Measurements from ENCODE around the gene GPSM1. TPM values are rescaled to one million over a fixed set of nuclear protein-coding genes. Genes with fewer than 3 reads are reported as not detected.

The GPSM1 gene
- total RNA-seq, 1 experiment from 2014 or later = 24.7 TPM

DNA sequence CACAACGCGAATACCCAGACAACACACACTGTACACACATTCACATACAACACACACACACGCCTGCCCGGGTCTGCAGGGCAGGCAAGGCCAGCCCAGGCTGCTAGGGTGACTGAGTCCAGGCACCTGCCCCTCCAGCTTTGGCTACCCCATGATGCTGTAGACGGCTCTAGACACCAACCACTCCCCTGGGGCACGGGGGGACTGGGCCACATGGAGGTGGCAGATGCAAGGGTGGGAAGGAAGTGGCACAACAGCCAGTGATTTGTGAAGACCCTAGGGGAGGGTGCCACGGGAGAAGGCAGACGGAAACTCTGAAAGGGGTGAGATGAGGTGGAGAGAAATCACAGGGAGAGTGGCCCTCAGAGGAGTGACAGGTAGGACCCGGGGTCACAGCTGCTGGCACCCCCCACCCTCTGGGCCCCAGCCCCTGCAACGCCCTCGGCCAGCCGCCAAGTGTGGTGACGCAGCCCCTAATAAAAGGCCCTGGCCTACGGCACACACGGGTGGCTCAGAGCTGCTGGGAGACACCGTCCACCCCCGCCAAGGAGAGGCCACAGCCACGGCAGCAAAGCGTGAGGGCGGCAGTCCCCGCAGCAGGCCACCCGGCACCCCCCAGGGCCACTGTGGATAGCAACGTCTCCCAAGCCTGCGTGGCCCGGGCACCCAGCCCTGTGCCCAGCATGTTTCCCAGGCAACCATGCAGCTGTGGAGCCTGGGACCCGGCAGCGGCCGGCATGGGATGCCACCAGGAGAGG, 16.9 kb upstream of the GPSM1 start:
- no peak overlapping the region for H3K27ac ChIP-seq (ENCODE audit: insufficient read length, low read depth, low read length)
- H3K23ac ChIP-seq (ENCODE audit: insufficient read length, low read depth, low read length) = no peak overlapping the region
- H2BK120ac ChIP-seq (ENCODE audit: low read depth, low read length, poor library complexity, severe bottlenecking) = no peak overlapping the region
- H3K4me2 ChIP-seq (ENCODE audit: insufficient read depth, insufficient read length, low read length) = no peak overlapping the region
- no peak overlapping the region for H4K5ac ChIP-seq (ENCODE audit: insufficient read length, low read depth, low read length)
- Mint-ChIP-seq H3K9me3 (peaks cover 4 to 5% of the 10 kb centered on the region in 2 experiments), H3K4me1 (no peaks in the 10 kb centered on the region), H3K27ac (no peak overlapping the region), H3K36me3 (ENCODE audit: insufficient read depth in 1 of 3, low read depth in 3 of 3) (peaks cover 0 to 10% (median 0%) of the 10 kb centered on the region in 3 experiments; a peak in 2 of 7 replicates), H3K4me3 (no peak overlapping the region), H3K27me3 (ENCODE audit: low read depth) (peaks cover 5% of the 10 kb centered on the region; the same call in 1 of the 2 replicates)
- no peak overlapping the region for H4K8ac ChIP-seq (replicated peaks; ENCODE audit: insufficient read length, low read depth, low read length)
- no peak overlapping the region for H2AFZ ChIP-seq (ENCODE audit: low read length)
- H2AK5ac ChIP-seq (ENCODE audit: insufficient read length, low read length) = no peak overlapping the region
- no peak overlapping the region for H3K4ac ChIP-seq (ENCODE audit: low read depth, low read length)
- no peak overlapping the region for H3K14ac ChIP-seq (ENCODE audit: insufficient read depth, low read length)
- no peaks in the 10 kb centered on the region for H3K79me2 ChIP-seq (ENCODE audit: insufficient read depth, low read length)
- H3K79me1 ChIP-seq (ENCODE audit: insufficient read depth, low read depth, low read length, poor library complexity, severe bottlenecking) = no peaks in the 10 kb centered on the region
- TF ChIP-seq, protein P1, sequence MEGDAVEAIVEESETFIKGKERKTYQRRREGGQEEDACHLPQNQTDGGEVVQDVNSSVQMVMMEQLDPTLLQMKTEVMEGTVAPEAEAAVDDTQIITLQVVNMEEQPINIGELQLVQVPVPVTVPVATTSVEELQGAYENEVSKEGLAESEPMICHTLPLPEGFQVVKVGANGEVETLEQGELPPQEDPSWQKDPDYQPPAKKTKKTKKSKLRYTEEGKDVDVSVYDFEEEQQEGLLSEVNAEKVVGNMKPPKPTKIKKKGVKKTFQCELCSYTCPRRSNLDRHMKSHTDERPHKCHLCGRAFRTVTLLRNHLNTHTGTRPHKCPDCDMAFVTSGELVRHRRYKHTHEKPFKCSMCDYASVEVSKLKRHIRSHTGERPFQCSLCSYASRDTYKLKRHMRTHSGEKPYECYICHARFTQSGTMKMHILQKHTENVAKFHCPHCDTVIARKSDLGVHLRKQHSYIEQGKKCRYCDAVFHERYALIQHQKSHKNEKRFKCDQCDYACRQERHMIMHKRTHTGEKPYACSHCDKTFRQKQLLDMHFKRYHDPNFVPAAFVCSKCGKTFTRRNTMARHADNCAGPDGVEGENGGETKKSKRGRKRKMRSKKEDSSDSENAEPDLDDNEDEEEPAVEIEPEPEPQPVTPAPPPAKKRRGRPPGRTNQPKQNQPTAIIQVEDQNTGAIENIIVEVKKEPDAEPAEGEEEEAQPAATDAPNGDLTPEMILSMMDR (conservative IDR thresholded peaks at IDR 0.05) = no peak
- no peaks in the 10 kb centered on the region for H3K4me1 ChIP-seq (ENCODE audit: insufficient read depth, low read length)
- no peak overlapping the region for H3K9ac ChIP-seq (ENCODE audit: extremely low read depth, insufficient read length, low read length)
- no peak overlapping the region for H3K56ac ChIP-seq (ENCODE audit: insufficient read length, low read depth, low read length)
- no peaks in the 10 kb centered on the region for H3K27me3 ChIP-seq (ENCODE audit: insufficient read depth, low read length)
- no peak overlapping the region for H3T11ph ChIP-seq (ENCODE audit: low read length)
- no peak overlapping the region for H4K91ac ChIP-seq (ENCODE audit: insufficient read length, low read depth, low read length)
- no peaks in the 10 kb centered on the region for H4K20me1 ChIP-seq (ENCODE audit: control insufficient read depth, insufficient read depth, insufficient read length)
- H3K23me2 ChIP-seq (ENCODE audit: insufficient read length, low read depth, low read length, poor library complexity, severe bottlenecking) = no peaks in the 10 kb centered on the region
- WGBS (ENCODE audit: extremely low coverage, insufficient read length, low lambda C conversion rate) = no CpG with 5 or more reads among the region's 28 CpGs
- DNase-seq = no peak
- no peaks in the 10 kb centered on the region for H3K9me3 ChIP-seq (ENCODE audit: control insufficient read depth, low read depth, low read length)
- H2BK5ac ChIP-seq (ENCODE audit: insufficient read length, low read length) = no peak overlapping the region
- H3K18ac ChIP-seq (ENCODE audit: insufficient read length, low read depth, low read length) = no peak overlapping the region
- H2BK15ac ChIP-seq (ENCODE audit: low read depth, low read length) = no peak overlapping the region
- no peak overlapping the region for H2BK20ac ChIP-seq (ENCODE audit: low read depth, low read length, poor library complexity, severe bottlenecking)
- no peak overlapping the region for H2BK12ac ChIP-seq (ENCODE audit: insufficient read length, low read depth, low read length)
